HG02759 (cell line): ENCODE measurements around the gene OBSCN.
"Not testable (repeated sequence)": the region's sequence is repeated elsewhere in the genome, so short reads cannot be mapped to it uniquely, and the experiment has no call there.

Source experiments
- ATAC-seq: cut with Tn5 transposase; IDR thresholded peaks from one replicate; pipeline ENCODE4 v1.9.1; 2021; ENCODE audit warnings: mild to moderate bottlenecking, moderate library complexity; ENCODE audit not compliant: unreplicated experiment

The OBSCN gene

GRCh38 chr1:228185641-228185965 is 22.2 kb upstream of the OBSCN start:
- no peak for ATAC-seq

GRCh38 chr1:228188249-228188648 is 19.6 kb upstream of the OBSCN start:
- ATAC-seq: not testable (repeated sequence)

GRCh38 chr1:228190182-228190581 is 17.7 kb upstream of the OBSCN start:
- no peak for ATAC-seq

- no peak for ATAC-seq
Observed at GRCh38 chr1:228190778-228191177, 17.1 kb upstream of the OBSCN start.

GRCh38 chr1:228194436-228194835 is 13.4 kb upstream of the OBSCN start:
- ATAC-seq: no peak

DNA sequence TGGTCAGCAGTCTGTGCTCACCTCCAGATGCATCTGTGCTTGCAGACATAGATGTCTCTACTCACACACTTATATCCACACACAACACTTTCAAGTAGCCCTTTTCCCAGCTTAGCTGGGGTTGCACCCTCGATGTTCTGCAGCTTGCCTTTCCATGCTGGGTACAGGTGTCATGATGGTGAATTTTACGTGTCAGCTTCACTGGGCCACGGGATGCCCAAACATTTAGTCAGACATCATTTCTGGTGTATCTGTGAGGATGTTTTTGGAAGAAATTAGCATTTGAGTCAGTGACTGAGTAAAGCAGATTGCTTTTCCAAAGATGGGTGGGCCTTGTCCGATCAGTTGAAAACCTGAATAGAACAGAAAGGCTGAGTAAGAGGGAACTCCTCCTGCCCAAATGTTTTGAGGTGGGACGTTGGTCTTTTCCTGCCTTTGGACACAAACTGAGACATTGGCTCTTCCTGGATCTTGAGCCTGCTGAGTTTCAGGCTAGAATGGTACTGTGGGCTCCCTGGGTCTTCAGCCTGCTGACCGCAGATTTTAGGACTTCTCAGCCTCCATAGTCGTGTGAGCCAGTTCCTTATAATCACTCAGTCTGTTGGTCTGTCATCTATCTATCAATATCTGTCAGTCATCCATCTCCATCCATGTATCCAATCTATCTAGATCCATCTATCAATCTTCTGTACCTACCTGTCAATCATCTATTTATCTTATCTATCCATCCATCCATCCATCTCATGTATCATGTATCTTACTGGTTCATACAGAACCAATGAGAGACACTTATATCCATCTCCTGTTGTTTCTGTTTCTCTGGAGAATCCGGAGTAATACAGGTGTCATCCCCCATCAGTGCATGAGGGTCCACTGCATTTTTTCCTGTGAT is 12.7 kb upstream of the OBSCN start:
- ATAC-seq: no peak

DNA sequence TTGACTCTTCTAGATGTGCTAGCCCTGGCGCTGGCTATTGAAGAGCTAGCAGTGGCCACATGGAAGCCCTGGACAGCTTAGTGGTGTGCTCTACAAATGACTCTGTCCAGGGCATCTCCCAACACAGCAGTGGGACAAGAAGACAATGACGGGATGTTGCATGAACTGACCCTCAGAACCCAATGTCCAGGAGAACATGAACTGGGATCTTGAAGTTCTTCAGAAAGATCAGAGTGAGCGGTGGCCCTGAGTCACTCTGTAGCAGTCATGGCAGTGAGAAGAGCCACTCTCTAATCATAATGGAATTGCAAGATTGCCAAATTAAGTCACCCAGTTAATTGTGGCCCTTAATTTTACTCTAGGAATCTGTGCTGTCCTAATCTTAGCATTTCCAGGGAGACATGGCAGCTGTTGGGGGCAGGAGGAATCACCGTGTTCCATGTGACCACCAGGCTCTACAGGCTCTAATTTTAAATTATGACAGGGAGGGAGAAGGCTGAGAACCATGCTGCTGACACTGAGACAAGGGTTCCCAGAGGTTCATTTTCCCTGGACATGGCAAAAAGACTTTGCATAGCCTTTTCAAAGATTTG is 10.2 kb upstream of the OBSCN start:
- no peak for ATAC-seq

DNA sequence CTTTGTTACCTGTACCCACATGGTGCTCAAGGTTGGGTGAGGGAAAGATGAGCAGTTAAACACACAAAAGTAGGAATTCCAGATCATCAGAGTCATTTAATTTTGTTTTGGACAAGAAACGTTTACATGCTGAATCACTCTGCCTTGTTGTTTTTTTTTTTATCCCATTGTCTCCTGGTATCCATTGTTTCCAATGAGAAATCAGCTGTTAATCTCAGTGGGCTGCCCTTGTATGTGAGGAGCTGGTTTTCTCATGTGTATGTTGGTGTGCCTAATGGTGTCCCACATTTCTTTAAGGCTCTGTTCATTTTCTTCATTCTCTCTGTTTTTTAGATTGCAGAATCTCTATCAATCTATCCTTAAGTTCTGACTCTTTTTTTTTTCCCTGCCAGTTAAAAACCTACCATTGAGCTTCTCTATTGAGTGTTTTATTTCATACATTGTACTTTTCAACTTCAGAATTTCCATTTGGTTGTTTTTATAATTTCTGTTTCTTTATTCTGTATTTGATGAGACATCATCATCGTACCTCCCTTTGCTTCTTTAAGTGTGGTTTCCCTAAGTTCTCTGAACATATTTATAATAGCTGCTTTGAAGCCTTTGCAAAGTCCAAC is 8.8 kb upstream of the OBSCN start:
- ATAC-seq: no peak

DNA sequence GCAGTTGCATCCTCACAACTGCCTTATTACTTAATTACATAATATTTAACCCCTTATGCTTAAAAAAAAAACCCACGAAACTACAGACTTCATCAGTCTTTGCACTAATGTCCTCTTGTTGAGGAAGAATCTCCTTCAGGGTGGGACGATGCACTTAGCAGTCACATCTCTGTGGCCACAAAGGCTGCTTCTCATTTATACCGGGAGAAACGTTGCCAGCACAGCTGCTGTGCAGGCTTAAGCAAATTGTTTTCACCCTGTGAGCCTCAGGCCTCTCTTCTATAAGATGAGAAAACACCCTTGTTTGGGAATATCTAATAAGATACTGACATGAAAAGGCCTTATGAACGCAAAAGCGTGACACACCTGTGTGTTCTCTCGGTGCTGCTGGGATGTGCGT is 2.9 kb upstream of the OBSCN start:
- no peak for ATAC-seq

- ATAC-seq: no peak
Observed at GRCh38 chr1:228205526-228206436, 2.1 kb upstream of the OBSCN start.

DNA sequence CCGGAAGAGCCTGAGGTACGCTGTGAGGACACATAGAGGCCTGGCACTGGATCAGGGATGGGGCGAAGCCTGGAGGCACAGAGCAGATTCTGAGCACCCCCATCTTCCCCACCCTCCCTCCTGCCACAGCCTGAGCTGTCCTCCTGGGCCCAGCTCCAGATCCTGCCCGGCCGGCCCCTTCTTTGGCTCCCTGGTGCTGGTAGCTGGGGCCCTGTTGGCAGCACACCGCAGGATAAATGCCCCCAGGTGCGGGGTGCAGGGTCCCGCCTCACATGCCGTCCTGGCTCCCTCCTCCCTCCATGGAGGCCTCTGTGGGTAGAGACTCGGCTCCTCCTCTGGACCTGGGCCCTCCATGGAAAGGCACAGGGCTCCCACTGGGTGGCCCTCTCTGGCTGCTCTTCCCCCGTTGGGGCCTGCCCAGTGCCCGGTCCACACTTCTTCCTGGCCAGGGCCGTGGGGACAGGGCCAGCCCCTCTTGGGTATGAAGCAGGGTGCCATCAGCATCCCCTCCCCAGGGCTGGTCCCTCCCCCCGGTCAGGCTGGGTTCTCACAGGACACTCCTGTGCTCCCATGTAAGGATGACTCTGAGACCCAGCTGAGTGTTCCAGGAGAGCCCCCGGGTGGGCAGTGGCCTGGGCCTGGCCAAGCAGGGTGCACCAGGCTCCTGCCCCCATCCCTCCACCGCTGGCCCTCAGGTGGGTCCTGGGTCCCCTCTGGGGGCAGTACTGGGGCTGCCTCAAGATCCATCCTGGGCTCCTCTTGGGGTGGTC is 1.1 kb upstream of the OBSCN start:
- no peak for ATAC-seq

DNA sequence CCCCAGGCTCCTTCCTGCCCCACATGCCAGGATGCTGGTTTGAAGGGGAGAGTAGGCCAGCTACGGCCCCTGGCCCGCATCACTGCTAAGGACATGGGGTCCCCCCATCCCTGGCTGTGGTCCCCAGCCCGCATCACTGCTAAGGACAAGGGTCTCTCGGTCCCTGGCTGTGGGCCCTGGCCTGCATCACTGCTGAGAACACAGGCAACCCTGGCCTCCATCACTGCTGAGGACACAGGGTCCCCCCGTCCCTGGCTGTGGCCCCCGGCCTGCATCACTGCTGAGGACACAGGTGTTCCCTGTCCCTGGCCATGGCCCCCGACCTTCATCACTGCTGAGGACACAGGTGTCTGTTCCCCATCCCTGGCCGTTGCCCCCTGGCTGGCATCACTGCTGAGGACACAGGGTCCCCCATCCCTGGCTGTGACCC is 448 bp upstream of the OBSCN start:
- ATAC-seq: no peak

GRCh38 chr1:228208831-228209551 is 1.1 kb downstream of the OBSCN start:
- ATAC-seq: no peak

DNA sequence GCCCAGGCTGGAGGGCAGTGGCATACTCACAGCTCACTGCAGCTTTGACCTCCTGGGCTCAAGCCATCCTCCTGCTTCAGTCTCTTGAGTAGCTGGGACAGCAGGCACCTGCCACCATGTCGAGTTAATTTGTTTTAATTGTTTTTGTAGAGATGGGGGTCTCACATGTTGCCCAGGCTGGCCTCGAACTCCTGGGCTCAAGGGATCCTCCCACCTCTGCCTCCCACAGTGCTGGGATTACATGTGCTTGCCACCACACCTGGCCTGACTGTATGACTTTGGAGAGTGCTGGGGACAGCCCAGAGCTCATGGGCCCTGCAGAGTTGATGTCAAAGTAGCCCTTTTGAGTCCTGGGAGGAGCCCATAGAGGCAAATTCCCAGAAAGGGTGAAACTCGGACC is 1.8 kb downstream of the OBSCN start:
- ATAC-seq: no peak

- no peak for ATAC-seq
Observed at GRCh38 chr1:228210076-228210651, 2.3 kb downstream of the OBSCN start.

GRCh38 chr1:228210712-228211530 is 3.1 kb downstream of the OBSCN start:
- no peak for ATAC-seq

DNA sequence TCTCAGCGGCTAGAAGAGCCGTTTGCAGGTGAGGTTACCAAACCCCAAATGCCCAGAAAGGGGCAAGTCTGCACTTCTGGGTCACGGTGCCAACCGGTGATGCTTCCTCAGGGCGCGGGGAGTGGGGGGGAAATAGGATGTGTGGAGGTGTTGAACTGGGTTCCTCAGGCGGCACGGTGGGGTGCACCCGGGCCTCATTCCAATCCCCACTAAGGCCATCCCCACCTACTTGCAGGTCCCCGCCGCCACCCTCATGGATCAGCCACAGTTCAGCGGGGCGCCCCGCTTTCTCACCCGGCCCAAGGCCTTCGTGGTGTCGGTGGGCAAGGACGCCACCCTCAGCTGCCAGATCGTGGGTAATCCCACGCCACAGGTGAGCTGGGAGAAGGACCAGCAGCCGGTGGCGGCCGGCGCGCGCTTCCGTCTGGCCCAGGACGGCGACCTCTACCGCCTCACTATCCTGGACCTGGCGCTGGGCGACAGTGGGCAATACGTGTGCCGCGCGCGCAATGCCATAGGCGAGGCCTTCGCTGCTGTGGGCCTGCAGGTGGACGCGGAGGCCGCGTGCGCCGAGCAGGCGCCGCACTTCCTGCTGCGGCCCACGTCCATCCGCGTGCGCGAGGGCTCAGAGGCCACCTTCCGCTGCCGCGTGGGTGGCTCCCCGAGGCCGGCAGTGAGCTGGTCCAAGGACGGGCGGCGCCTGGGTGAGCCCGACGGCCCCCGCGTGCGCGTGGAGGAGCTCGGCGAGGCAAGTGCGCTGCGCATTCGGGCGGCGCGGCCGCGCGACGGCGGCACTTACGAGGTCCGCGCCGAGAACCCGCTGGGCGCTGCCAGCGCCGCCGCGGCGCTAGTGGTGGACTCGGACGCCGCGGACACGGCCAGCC is 3.9 kb downstream of the OBSCN start:
- no peak for ATAC-seq
